H9 (cell line): Measurements from ENCODE around the gene IL12RB1. TPM values are rescaled to one million over a fixed set of nuclear protein-coding genes. Genes with fewer than 3 reads are reported as not detected.

Experiments used
- DNase-seq: peaks from one replicate; pipeline ENCODE4 v3.0.0-alpha.2; 2017
- H2AFZ ChIP-seq: one replicate; pipeline ENCODE4 v1.6.1; 2013; ENCODE audit warnings: mild to moderate bottlenecking, low read length, control low read depth, moderate library complexity
- H2AK5ac ChIP-seq: 2 replicates; pipeline ENCODE4 v1.6.1; 2013; ENCODE audit warnings: low read length, control low read depth, mixed read lengths; ENCODE audit not compliant: insufficient read length
- H2BK120ac ChIP-seq: one replicate; pipeline ENCODE4 v1.6.1; 2013; ENCODE audit warnings: low read depth, mild to moderate bottlenecking, low read length, control low read depth, inconsistent platforms; ENCODE audit not compliant: poor library complexity, severe bottlenecking
- H2BK12ac ChIP-seq: 2 replicates; pipeline ENCODE4 v1.6.1; 2013; ENCODE audit warnings: low read length, control low read depth, mixed read lengths, low read depth; ENCODE audit not compliant: insufficient read length
- H2BK15ac ChIP-seq: 2 replicates; pipeline ENCODE4 v1.6.1; 2013; ENCODE audit warnings: low read depth, low read length, control low read depth
- H2BK20ac ChIP-seq: one replicate; pipeline ENCODE4 v1.6.1; 2013; ENCODE audit warnings: low read depth, mild to moderate bottlenecking, low read length, control low read depth, inconsistent platforms; ENCODE audit not compliant: poor library complexity, severe bottlenecking
- H2BK5ac ChIP-seq: 2 replicates; pipeline ENCODE4 v1.6.1; 2013; ENCODE audit warnings: low read length, control low read depth, mixed read lengths; ENCODE audit not compliant: insufficient read length
- H3K14ac ChIP-seq: 2 replicates; pipeline ENCODE4 v1.6.1; 2013; ENCODE audit warnings: low read length, control low read depth; ENCODE audit not compliant: insufficient read depth
- H3K18ac ChIP-seq: 2 replicates; pipeline ENCODE4 v1.6.1; 2013; ENCODE audit warnings: low read depth, mild to moderate bottlenecking, mixed read lengths, low read length, control low read depth; ENCODE audit not compliant: insufficient read length
- H3K23ac ChIP-seq: 2 replicates; pipeline ENCODE4 v1.6.1; 2013; ENCODE audit warnings: low read length, control low read depth, mixed read lengths, low read depth; ENCODE audit not compliant: insufficient read length
- H3K23me2 ChIP-seq: 2 replicates; pipeline ENCODE4 v1.6.1; 2013; ENCODE audit warnings: low read depth, mild to moderate bottlenecking, mixed read lengths, low read length, control low read depth; ENCODE audit not compliant: insufficient read length, poor library complexity, severe bottlenecking
- H3K27ac ChIP-seq: 2 replicates; pipeline ENCODE4 v1.5.1; 2013; ENCODE audit warnings: low read length, control low read depth, mixed read lengths, low read depth; ENCODE audit not compliant: insufficient read length
- H3K27me3 ChIP-seq: 2 replicates; pipeline ENCODE4 v1.6.1; 2013; ENCODE audit warnings: low read length, control low read depth, inconsistent platforms; ENCODE audit not compliant: insufficient read depth
- H3K4ac ChIP-seq: 2 replicates; pipeline ENCODE4 v1.6.1; 2013; ENCODE audit warnings: low read depth, mild to moderate bottlenecking, control low read depth, inconsistent platforms, low read length, moderate library complexity
- H3K4me1 ChIP-seq: 2 replicates; pipeline ENCODE4 v1.6.1; 2013; ENCODE audit warnings: low read length, control low read depth, inconsistent platforms; ENCODE audit not compliant: insufficient read depth
- H3K4me2 ChIP-seq: 2 replicates; pipeline ENCODE4 v1.6.1; 2013; ENCODE audit warnings: low read length, control low read depth, mixed read lengths; ENCODE audit not compliant: insufficient read length, insufficient read depth
- H3K56ac ChIP-seq: 2 replicates; pipeline ENCODE4 v1.6.1; 2013; ENCODE audit warnings: low read depth, mild to moderate bottlenecking, mixed read lengths, low read length, control low read depth; ENCODE audit not compliant: insufficient read length
- H3K79me1 ChIP-seq: 2 replicates; pipeline ENCODE4 v1.6.1; 2013; ENCODE audit warnings: low read depth, mild to moderate bottlenecking, moderate library complexity, low read length, control low read depth, inconsistent platforms; ENCODE audit not compliant: insufficient read depth, poor library complexity, severe bottlenecking
- H3K79me2 ChIP-seq: 2 replicates; pipeline ENCODE4 v1.6.1; 2013; ENCODE audit warnings: low read length, control low read depth, inconsistent platforms; ENCODE audit not compliant: insufficient read depth
- H3K9ac ChIP-seq: 2 replicates; pipeline ENCODE4 v1.6.1; 2013; ENCODE audit warnings: low read length, control low read depth, mixed read lengths; ENCODE audit not compliant: insufficient read length; ENCODE audit errors: extremely low read depth
- H3K9me3 ChIP-seq: one replicate; pipeline ENCODE4 v1.6.1; 2013; ENCODE audit warnings: low read depth, low read length, inconsistent platforms; ENCODE audit not compliant: control insufficient read depth
- H3T11ph ChIP-seq: one replicate; pipeline ENCODE4 v1.6.1; 2013; ENCODE audit warnings: mild to moderate bottlenecking, low read length, control low read depth, inconsistent platforms
- H4K20me1 ChIP-seq: one replicate; pipeline ENCODE4 v1.6.1; 2013; ENCODE audit not compliant: control insufficient read depth, insufficient read length, insufficient read depth
- H4K5ac ChIP-seq: 2 replicates; pipeline ENCODE4 v1.6.1; 2013; ENCODE audit warnings: low read depth, mild to moderate bottlenecking, mixed read lengths, low read length, control low read depth; ENCODE audit not compliant: insufficient read length
- H4K8ac ChIP-seq: replicated peaks from 2 replicates; pipeline ENCODE4 v1.6.1; 2013; ENCODE audit warnings: low read length, control low read depth, mixed read lengths, low read depth; ENCODE audit not compliant: insufficient read length
- H4K91ac ChIP-seq: 2 replicates; pipeline ENCODE4 v1.6.1; 2013; ENCODE audit warnings: low read depth, mild to moderate bottlenecking, moderate library complexity, mixed read lengths, low read length, control low read depth; ENCODE audit not compliant: insufficient read length
- H3K27ac Mint-ChIP-seq, 3 experiments: 2 replicates in 2 of 3; 3 replicates in 1 of 3; pipeline ENCODE4 v1.8.0; 2020 to 2021; ENCODE audit warnings: mixed read lengths in 3 of 3, mild to moderate bottlenecking in 1 of 3, moderate library complexity in 1 of 3
- H3K27me3 Mint-ChIP-seq: 2 replicates; pipeline ENCODE4 v1.8.0; 2021; ENCODE audit warnings: low read depth, mild to moderate bottlenecking, moderate library complexity, mixed read lengths
- H3K36me3 Mint-ChIP-seq, 3 experiments: 2 replicates in 2 of 3; 3 replicates in 1 of 3; pipeline ENCODE4 v1.8.0; 2020 to 2021; ENCODE audit warnings: low read depth in 3 of 3, mixed read lengths in 3 of 3; ENCODE audit not compliant: insufficient read depth in 1 of 3
- H3K4me1 Mint-ChIP-seq, 2 experiments: 2 replicates each; pipeline ENCODE4 v1.8.0; 2020; ENCODE audit warnings: mixed read lengths in 2 of 2
- H3K4me3 Mint-ChIP-seq, 2 experiments: 2 replicates in 1 of 2; 3 replicates in 1 of 2; pipeline ENCODE4 v1.8.0; 2020 to 2021; ENCODE audit warnings: mild to moderate bottlenecking in 2 of 2, mixed read lengths in 2 of 2, moderate library complexity in 1 of 2
- H3K9me3 Mint-ChIP-seq, 2 experiments: 2 replicates in 1 of 2; 3 replicates in 1 of 2; pipeline ENCODE4 v1.8.0; 2020; ENCODE audit warnings: mild to moderate bottlenecking in 2 of 2, mixed read lengths in 2 of 2, moderate library complexity in 1 of 2
- CTCF ChIP-seq: fragments of 200-600 bp; sonication (generic); conservative IDR thresholded peaks from 3 replicates; pipeline ENCODE4 v1.8.0; 2021; ENCODE audit warnings: antibody characterized with exemption, mild to moderate bottlenecking
- WGBS: extraction: QIAGEN DNeasy Blood & Tissue Kit; methylation state at CpG from one replicate; pipeline ENCODE4 v1.1.7; 2013; ENCODE audit warnings: missing lambda C conversion rate, low lambda C conversion rate, mixed read lengths; ENCODE audit not compliant: insufficient read length; ENCODE audit errors: extremely low coverage; 5-methylcytosine and 5-hydroxymethylcytosine counted together
- total RNA-seq: library from RNA; stranded (reverse); gene quantifications from 2 replicates; pipeline ENCODE4 v1.2.1, GENCODE V29; 2021

Gene IL12RB1
- total RNA-seq, 1 experiment from 2014 or later: not detected

GRCh38 chr19:18096258-18096657 lies 9.5 kb upstream of the IL12RB1 start:
- no peaks in the 10 kb centered on the region for H3K9me3 ChIP-seq
- H2BK20ac ChIP-seq: no peak overlapping the region
- peaks cover 13% of the 10 kb centered on the region for H3K27me3 Mint-ChIP-seq
- no peak overlapping the region for H3K18ac ChIP-seq
- no peak overlapping the region for H2AFZ ChIP-seq
- DNase-seq: no peak
- no peaks in the 10 kb centered on the region for H3K23me2 ChIP-seq
- no peak overlapping the region for H3K9ac ChIP-seq
- H4K20me1 ChIP-seq: no peaks in the 10 kb centered on the region
- H3K4me2 ChIP-seq: no peak overlapping the region
- H3K4ac ChIP-seq: no peak overlapping the region
- no peak overlapping the region for H2BK15ac ChIP-seq
- H3K4me1 Mint-ChIP-seq: peaks cover 15 to 32% of the 10 kb centered on the region in 2 experiments
- no peak overlapping the region for H3K14ac ChIP-seq
- H3K56ac ChIP-seq: no peak overlapping the region
- no peak overlapping the region for H4K8ac ChIP-seq
- no peak overlapping the region for H3K27ac Mint-ChIP-seq
- no peak overlapping the region for H2BK5ac ChIP-seq
- H2BK12ac ChIP-seq: no peak overlapping the region
- no peaks in the 10 kb centered on the region for H3K79me2 ChIP-seq
- H2BK120ac ChIP-seq: no peak overlapping the region
- no peak overlapping the region for H4K5ac ChIP-seq
- no peaks in the 10 kb centered on the region for H3K36me3 Mint-ChIP-seq
- H4K91ac ChIP-seq: no peak overlapping the region
- no peak overlapping the region for H2AK5ac ChIP-seq
- H3K23ac ChIP-seq: no peak overlapping the region
- H3K79me1 ChIP-seq: no peaks in the 10 kb centered on the region
- no peaks in the 10 kb centered on the region for H3K9me3 Mint-ChIP-seq
- no peak for TF ChIP-seq CTCF
- H3K27ac ChIP-seq: no peak overlapping the region
- no peak overlapping the region for H3T11ph ChIP-seq
- no peaks in the 10 kb centered on the region for H3K4me1 ChIP-seq
- H3K27me3 ChIP-seq: no peaks in the 10 kb centered on the region
- H3K4me3 Mint-ChIP-seq: no peak overlapping the region
- no CpG with 5 or more reads among the region's 2 CpGs for WGBS
